GM19023 (cell line): ENCODE data around the gene CALML3.

ENCODE experiments used
- ATAC-seq: cut with Tn5 transposase; IDR thresholded peaks from one replicate; pipeline ENCODE4 v1.9.1; 2021; ENCODE audit warnings: mild to moderate bottlenecking, moderate library complexity; ENCODE audit not compliant: unreplicated experiment

CALML3 gene

DNA sequence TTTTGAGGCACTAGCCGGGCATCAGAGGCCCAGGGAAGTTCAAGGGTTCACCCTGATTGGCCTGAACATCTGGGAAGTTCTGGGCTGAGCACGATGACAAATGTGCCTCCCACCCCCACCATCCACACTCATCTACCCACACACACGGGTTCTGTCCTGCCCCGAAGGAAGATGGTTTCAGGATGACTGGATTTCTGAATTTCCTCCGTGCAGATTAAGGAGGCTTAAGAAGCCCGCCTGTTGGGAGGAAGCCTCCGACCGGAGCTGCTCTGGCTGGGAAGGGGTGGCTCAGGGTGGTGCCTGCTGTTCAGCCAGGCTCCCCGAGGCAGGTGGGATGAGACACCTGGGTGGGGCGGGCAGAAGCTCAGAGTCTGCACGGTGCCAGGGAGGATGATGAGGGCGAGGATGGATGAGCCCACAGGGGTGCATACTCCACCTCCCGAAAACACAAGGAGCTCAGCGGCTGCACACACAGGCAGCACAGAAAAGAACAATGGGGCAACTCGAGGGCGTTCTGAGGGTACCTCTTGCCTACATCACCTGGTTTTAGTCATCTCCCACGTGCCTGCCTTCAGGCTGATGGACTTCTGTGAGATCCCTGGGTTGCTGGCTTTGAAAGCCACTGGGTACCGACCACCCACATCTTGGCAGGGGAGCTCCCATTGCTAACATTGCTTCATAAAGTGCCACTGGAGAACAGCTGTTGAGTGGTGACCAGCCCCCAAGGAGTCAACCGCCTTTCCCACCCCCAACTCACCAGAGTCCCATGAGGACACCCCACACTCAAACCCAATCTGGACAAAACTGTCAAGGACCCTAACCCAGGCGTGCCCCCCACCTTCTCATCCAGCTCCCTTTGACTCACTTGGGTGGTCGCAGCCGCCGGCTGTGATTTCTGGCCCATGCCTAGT lies 41.2 kb downstream of the CALML3 start:
- ATAC-seq, result no peak

DNA sequence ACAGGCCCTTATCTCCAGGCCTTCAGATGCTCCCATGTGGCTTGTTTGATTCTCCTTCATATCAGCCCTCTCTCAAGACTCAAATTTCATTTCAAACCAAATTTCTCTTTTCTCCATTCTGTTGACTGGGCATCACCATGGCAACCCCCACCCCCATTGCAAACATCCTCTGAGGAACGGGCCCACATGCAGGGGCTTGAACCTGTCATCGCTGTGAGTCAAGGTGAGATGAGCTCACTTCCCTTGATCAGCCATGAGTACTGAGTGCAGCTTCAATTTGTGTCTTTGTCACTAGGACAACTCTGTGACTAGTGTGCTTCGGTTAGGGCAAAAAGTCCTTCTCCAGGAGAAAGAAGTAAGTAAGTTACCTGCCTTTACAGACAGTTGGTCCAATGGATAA lies 41.9 kb downstream of the CALML3 start:
- no peak for ATAC-seq

DNA sequence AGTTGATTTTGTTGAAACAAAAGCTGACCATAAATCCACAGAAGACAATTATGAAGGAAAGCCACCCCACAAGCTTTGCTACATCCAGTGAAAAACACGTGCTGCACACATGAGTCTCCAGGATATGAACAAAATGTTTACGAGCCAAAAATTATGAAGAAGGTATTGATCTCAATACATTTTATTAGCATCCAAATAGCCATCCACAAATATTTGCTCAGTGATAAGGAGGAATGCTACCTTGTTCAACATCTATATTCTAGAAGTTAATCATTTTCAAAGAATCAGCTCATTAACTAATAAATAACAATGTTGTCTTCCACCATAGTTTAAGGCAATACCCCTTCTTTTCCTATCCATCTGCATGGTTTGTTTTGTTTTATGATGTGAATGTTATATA lies 42.7 kb downstream of the CALML3 start:
- no peak for ATAC-seq

DNA sequence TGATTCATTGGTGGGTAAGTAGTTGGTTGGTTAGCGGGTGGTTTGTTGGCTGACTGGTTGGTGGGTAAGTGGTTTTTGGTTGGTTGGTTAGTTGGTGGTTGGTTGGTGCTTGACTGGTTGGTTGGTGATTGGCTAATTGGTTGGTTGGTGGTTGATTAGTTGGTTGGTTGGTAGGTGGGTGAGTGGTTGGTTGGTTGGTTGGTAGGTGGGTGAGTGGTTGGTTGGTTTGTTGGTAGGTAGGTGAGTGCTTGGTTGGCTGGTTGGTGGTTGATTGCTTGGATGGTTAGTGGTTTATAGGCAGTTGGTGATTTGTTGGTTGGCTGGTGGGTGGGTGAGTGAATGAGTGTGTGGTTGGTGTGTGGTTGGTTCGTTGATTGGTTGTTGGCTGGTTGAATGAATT lies 44.2 kb downstream of the CALML3 start:
- no peak for ATAC-seq

DNA sequence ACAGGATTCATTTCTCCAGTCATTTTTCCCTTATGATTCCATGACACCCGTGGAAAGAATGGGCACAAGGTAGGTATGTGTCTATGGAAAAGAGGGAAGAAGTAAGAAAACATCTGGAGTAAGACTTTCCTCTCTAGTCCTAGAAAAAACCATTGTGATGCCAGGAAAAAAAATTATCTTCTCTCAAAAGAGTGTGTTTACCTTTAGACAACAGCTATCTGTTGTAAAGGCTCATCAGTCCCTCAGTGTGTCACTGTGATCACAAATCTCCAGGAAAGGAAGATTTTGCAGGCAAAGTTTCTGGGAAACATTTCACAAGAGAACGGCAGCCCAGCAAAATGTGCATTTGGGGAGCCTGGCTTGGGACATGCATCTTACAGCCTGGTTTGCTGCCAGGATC lies 44.8 kb downstream of the CALML3 start:
- ATAC-seq, result no peak

DNA sequence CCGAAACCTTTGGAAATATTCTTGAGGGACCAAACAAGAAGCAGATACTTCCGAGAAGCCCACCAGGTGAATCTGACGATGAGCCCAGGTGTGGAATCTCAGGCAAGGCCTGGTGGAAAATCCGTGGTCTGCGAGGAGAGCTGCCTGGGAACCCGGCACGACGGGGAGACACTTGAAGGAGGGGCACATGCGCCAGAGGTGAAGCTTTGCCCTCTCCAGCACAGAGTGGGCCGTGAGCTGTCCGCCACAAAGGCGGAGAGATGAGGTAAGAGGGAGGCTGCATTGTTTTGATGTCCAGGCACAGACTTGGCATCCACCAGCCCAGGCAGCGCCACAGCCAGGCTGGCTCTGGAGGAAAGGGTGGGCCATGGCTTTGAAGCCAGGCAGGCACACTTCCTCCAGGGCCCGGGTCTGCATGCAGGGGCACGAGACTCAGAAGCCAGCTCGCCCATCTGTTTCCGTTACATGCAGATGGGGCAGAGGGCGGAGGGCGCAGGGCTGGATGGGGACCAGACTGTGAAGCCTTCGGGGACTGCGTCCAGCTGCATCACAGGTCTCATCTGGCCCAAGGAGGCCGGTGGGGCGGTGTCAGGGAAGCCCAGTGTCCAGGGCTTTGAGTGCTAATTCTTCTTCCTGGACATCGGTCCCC lies 45.4 kb downstream of the CALML3 start:
- ATAC-seq, result no peak

DNA sequence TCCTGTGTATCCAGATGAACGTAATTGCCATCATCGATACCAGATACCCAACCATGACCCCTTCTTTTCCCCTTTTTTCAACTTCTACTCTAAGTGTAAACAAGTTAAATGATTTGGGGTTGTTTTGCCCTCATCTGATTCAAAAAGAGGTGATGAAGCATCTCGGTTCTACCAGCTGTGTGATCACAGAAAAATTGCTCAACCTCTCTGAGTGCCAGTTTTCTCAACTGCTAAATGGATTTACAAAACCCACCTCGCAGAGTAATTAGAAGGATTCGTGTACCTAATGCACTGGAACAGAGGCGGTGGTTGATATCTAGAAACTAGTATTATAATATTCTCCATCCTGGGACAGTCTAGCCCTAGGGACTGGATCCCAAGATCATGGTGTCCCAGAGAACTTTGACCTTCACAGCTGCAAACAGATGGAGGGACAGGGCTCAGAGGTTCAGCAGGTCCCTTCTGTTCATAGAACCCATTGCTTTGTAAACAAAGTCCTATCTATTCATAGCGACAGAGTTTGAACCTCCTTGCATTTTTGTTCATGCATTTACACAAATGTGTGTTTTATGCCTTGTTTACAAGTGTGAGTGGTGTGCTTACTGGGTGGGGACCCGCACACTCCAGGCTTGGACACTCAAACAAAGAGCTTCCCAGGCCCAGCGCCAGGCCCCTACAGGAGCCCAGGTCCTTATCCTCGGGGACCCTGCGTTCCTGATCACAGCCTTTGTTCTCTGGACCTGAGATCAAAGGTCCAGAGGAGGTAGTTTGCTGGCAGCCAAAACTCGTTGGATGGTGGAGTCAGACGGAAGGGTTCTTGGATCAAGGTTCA lies 46.4 kb downstream of the CALML3 start:
- no peak for ATAC-seq

DNA sequence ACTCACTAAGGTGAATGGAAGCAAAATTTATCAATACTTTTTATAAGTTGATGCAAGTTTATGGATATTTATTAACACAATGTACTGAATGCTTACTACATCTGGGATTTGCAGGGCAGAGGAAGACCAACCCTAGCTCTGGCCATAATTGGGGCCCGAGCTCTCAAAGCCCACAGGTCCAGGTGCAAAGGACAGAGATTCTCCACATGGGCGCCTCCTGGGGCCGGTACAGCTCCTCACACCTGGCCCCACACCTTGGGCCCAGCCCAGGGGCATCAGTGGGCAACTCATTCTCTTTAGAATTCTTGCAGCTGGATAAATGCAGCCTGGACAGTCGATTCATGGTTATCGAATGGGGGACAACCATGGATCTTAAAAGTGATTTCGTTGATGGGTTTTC lies 47.1 kb downstream of the CALML3 start:
- ATAC-seq, result no peak

DNA sequence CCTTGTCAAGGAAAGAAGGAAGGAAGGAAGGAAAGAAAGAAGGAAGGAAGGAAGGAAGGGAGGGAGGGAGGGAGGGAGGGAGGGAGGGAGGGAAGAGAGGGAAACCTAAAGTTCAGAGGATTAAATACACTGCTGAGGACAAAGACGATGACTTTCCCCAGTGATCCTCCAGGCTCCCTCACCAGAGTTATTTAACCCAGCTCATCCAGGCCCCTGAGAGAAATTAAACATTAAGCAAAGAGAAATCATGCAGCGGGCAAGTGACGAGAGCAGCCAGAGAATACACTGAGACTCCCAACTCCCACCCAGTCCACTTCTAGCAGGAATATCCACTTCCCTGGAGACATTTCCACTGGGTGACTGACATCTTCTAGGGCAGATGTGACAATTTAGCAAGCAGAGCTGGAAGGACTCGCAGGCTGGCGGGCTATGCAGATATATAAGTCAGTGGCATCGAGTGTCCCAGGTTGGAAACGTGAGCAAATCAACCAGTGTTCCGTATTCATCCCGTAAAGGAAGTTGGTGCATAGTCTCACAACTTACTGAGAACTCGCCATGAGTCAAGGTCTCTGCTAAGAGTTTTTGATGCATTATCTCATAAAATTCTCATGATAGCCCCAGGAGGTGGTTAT lies 48.7 kb downstream of the CALML3 start:
- no peak for ATAC-seq

DNA sequence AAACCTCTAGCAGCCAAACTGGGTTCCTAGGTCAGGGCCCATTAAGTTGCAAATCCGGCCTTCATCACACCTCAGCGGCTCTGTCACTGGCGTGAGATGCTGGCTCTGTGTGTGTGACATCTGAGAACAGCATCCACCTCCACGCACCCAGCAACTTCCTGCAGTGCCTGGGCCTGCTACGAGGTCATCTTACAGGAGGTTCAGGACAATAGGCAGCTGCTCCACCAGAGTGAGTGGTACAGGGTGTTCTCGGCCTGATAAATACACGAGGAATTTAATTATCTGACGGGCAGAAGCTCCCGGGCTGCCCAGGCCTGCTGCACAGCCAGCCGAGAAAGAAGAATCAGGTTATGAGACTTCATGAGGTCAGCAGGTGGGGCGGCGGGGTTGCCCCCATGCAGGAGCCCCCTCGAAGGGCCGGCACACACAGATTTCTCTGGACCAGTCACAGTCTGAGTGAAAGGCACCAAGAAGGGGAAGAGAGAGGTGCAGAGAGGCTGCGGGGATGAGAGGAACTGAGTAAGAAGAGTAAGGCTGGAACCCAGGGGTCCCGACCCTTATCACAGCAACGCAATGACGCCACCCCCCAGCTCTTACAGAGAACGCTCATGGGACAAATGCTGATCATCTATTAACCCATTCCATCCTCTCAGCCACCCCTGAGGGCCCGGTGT lies 49.3 kb downstream of the CALML3 start:
- ATAC-seq, result no peak

DNA sequence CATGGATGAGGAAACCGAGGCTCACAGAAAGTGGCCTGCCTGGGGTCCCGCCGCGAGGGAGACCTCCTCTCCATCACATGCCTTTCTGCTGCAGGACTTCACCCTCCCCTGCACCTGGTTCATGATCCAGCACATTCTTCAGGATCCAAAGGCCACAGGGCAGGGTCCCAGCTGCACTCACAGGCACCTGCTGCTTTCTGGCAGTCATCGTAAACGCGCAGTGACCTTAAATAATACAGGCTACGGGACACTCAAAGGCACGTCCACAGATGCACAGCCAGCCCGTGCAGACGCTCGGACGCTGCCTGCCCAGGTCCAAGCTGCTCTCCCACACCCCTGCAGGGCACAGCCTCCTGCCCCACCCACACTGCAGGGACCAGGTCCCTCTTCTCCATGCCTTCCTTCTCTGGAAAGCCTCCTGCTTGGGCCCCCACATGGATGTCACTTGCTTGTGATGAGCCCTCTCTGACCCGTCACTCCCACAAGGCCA lies 49.9 kb downstream of the CALML3 start:
- ATAC-seq, result no peak

DNA sequence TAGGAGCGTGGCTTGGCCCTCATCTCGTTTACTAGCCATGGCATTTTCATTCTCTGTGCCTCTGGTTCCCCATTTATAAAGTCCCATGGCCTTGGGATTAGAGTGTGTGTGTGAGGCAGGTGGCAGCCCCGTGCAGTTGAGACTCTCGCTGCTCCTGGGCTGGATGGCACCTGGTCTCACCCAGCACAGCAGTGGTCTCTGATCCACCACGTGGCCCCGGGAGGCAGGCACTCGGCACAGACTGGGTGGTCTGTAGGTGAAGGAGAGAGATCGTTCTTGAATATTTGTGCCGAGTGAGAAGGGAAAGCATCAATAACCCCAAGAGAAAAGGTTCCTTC lies 50.4 kb downstream of the CALML3 start:
- ATAC-seq, result no peak

DNA sequence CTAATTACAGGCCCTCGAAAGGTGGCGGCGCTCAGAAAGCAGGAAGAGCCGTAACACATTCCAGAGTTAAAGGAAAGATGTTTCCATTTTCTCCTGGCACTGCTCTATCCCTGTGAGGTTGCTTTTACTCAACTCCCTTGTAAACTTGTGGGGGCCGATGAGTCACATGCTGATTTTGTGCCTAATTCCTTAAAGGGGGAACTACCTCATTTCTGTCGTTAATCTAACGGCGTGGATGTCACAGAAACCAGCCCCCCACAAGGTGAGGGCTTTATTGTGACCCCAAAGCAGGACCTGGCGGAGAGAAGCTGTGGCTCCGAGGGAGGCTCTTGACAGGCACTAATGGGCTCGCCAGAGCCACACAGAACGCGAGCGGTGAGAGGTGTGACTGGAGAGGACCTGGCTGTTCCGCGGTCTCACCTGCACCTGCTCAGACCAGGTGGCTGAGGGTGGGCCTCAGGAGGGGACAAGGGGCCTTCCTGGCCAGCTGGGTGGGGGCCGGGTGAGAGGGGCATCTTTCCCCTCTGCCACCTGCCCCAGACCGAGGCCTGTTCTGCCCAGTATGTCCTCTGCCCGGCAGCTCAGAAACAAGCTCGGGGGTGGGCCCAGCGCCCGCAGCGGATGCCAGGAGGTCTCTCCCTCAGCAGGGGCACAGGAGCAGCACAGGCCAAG lies 50.9 kb downstream of the CALML3 start:
- ATAC-seq, result no peak

DNA sequence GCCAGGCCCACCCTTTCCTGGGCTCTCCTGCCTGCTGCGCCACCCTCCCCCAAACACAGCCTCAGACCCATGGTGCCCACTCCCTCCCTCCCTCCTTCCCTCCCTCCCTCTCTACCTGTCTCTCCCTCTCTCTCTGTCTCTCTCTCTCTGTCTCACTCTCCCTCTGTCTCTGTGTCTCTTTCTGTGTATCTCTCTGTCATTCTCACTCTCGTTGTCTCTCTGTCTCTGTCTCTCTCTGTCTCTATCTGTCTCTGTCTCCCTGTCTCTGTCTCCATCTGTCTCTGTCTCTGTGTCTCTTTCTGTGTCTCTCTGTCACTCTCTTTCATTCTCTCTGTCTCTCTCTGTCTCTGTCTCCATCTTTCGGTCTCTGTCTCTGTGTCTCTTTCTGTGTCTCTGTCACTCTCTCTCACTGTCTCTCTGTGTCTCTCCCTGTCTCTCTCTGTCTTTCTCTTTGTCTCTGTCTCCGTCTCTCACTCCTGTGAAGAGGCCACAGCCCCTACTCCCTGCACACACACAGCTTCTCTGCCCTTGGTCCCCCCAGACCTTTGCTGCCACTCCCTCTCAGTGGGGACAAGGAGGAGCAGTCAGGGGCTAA lies 51.5 kb downstream of the CALML3 start:
- no peak for ATAC-seq
